T-helper 1 cell treated with Interleukin-12 subunit alpha and Interleukin-12 subunit beta and Interleukin-4 antibody, amounts not matched to agents 30 ng/mL and 1 ng/mL, for 36 hours (primary cell): ENCODE measurements around the gene SPTLC2. TPM values are rescaled to one million over a fixed set of nuclear protein-coding genes. Genes with fewer than 3 reads are reported as not detected.

Experiments used
- intact Hi-C: fragments of 100-400 bp; cut with micrococcal nuclease; formaldehyde crosslinking; loops from one replicate; pipeline ENCODE4 v1.15.1; 2024
- total RNA-seq: library from RNA; stranded (reverse); gene quantifications from 2 replicates; pipeline ENCODE4 v1.2.3, GENCODE V29; 2022

SPTLC2 gene
- total RNA-seq, 1 donor from 2014 or later = 51.2 TPM

GRCh38 chr14:77475432-77476115 lies 140.9 kb downstream of the SPTLC2 start:
- intact Hi-C loops = no loop called here

GRCh38 chr14:77474479-77475177 lies 141.8 kb downstream of the SPTLC2 start:
- intact Hi-C loops = no loop called here

- intact Hi-C loops = no loop called here
These were observed 142.5 kb downstream of the SPTLC2 start for GRCh38 chr14:77473921-77474320.

- intact Hi-C loops = no loop called here
These were observed 146.1 kb downstream of the SPTLC2 start for GRCh38 chr14:77470224-77470870.

GRCh38 chr14:77469539-77469938 lies 146.9 kb downstream of the SPTLC2 start:
- intact Hi-C loops = no loop called here

GRCh38 chr14:77469067-77469505 lies 147.4 kb downstream of the SPTLC2 start:
- intact Hi-C loops = no loop called here

- intact Hi-C loops = no loop called here
These were observed 148.6 kb downstream of the SPTLC2 start for GRCh38 chr14:77467801-77468200.

- intact Hi-C loops = loop anchor here (2.0 to 5.0 kb wide), 4 partner anchors 418 to 1797 kb away; partner anchors contain the start of genes ERG28, IFT43 and TTLL5
These were observed 157.2 kb downstream of the SPTLC2 start for GRCh38 chr14:77459072-77459723.

- intact Hi-C loops = loop anchor here (1.0 to 5.0 kb wide), 5 partner anchors 40 to 1796 kb away; partner anchors contain the start of genes ERG28, IFT43, ISM2 and TTLL5
These were observed 158.0 kb downstream of the SPTLC2 start for GRCh38 chr14:77458249-77458950.

GRCh38 chr14:77457522-77458248 lies 158.8 kb downstream of the SPTLC2 start, which contains the start of the genes AHSA1 and VIPAS39:
TSS of gene AHSA1 (plus strand) at chr14:77458093. CDS start at chr14:77458190, 97 bp downstream.
TSS of gene VIPAS39 (minus strand) at chr14:77457601. CDS start at chr14:77454102, 3,499 bp downstream.
- intact Hi-C loops = loop anchor here (1.0 to 5.0 kb wide), 17 partner anchors 41 to 1795 kb away; partner anchors contain the start of genes ADCK1, ALKBH1, CIPC and ERG28

- intact Hi-C loops = loop anchor here (1.0 to 5.0 kb wide), 15 partner anchors 80 to 1795 kb away; partner anchors contain the start of genes ADCK1, ALKBH1, CIPC and ERG28
These were observed 159.3 kb downstream of the SPTLC2 start for GRCh38 chr14:77457115-77457521.

Other genes starting within 250 kb of the SPTLC2 start
- 21.3 and 21.8 TPM in 2 replicates for gene TMED8, start 239.5 kb downstream of the SPTLC2 start, total RNA-seq
- 0.41 TPM in 1 of 2 replicates, not detected in the other for gene SAMD15, start 239.3 kb downstream of the SPTLC2 start, total RNA-seq
- gene NOXRED1, start 193.1 kb downstream of the SPTLC2 start, total RNA-seq = 0.17 and 0.22 TPM in 2 replicates
- gene VIPAS39, start 159.0 kb downstream of the SPTLC2 start, total RNA-seq = 20.0 and 21.2 TPM in 2 replicates
- gene AHSA1, start 158.5 kb downstream of the SPTLC2 start, total RNA-seq = 159 and 180 TPM in 2 replicates
- not detected in 2 replicates for gene ISM2, start 117.8 kb downstream of the SPTLC2 start, total RNA-seq
- 14.3 and 14.4 TPM in 2 replicates for gene ALKBH1, start 91.4 kb upstream of the SPTLC2 start, total RNA-seq
- 76.1 and 80.9 TPM in 2 replicates for gene SLIRP, start 91.5 kb upstream of the SPTLC2 start, total RNA-seq
- gene SNW1, start 144.5 kb upstream of the SPTLC2 start, total RNA-seq = 106 and 107 TPM in 2 replicates
- gene ADCK1, start 183.5 kb upstream of the SPTLC2 start, total RNA-seq = 2.3 and 3.7 TPM in 2 replicates